MCF 10A (cell line): Measurements from ENCODE around the gene SECTM1. TPM values are rescaled to one million over a fixed set of nuclear protein-coding genes. Genes with fewer than 3 reads are reported as not detected.

Experiments used
- BruUV-seq: library from RNA; stranded (reverse); fragments of 400-500 nt; replicated peaks from 2 replicates; lab custom pipeline; 2021; lab: Mats Ljungman, UMichigan
- CTCF ChIA-PET: fragments of 300-600 bp; sonication (Branson Sonifier 250); formaldehyde crosslinking; extraction: SDS; loops from one replicate; lab custom pipeline; 2021; ENCODE audit warnings: antibody characterized with exemption, inconsistent platforms; lab: Yijun Ruan, JAX
- POLR2A ChIA-PET: fragments of 300-600, 350-650 bp; sonication (Branson Sonifier 250); formaldehyde crosslinking; extraction: SDS; loops from one replicate; lab custom pipeline; 2020; ENCODE audit warnings: antibody characterized with exemption, inconsistent platforms; lab: Yijun Ruan, JAX
- DNase-seq: peaks from one replicate; pipeline ENCODE4 v3.0.0-alpha.2; 2018; ENCODE audit not compliant: unreplicated experiment
- H3K27ac Mint-ChIP-seq: one replicate; pipeline ENCODE4 v1.8.0; 2022; ENCODE audit warnings: mild to moderate bottlenecking, low read depth, mixed read lengths; ENCODE audit not compliant: unreplicated experiment
- H3K27me3 Mint-ChIP-seq: one replicate; pipeline ENCODE4 v1.8.0; 2022; ENCODE audit warnings: mixed read lengths; ENCODE audit not compliant: insufficient read depth, unreplicated experiment
- H3K36me3 Mint-ChIP-seq: one replicate; pipeline ENCODE4 v1.8.0; 2022; ENCODE audit warnings: mild to moderate bottlenecking, moderate library complexity, mixed read lengths; ENCODE audit not compliant: insufficient read depth, unreplicated experiment
- H3K4me1 Mint-ChIP-seq: one replicate; pipeline ENCODE4 v1.8.0; 2022; ENCODE audit warnings: mixed read lengths; ENCODE audit not compliant: insufficient read depth, unreplicated experiment
- H3K4me3 Mint-ChIP-seq: one replicate; pipeline ENCODE4 v1.8.0; 2022; ENCODE audit warnings: mild to moderate bottlenecking, moderate library complexity, mixed read lengths; ENCODE audit not compliant: unreplicated experiment
- H3K9me3 Mint-ChIP-seq: one replicate; pipeline ENCODE4 v1.8.0; 2022; ENCODE audit warnings: mixed read lengths; ENCODE audit not compliant: unreplicated experiment
- CTCF ChIP-seq: fragments of 200-600 bp; IDR thresholded peaks from one replicate; pipeline ENCODE4 v1.8.0; 2022; ENCODE audit warnings: antibody characterized with exemption, mild to moderate bottlenecking; ENCODE audit not compliant: unreplicated experiment
- intact Hi-C: fragments of 100-400 bp; cut with micrococcal nuclease; formaldehyde crosslinking; loops from 2 replicates; pipeline ENCODE4 v1.14.1; 2022
- total RNA-seq: library from RNA; stranded (reverse); gene quantifications from 2 replicates; pipeline ENCODE4 v1.2.3, GENCODE V29; 2022

SECTM1 gene
- total RNA-seq, 1 experiment from 2014 or later, result 13.4 TPM

- H3K9me3 Mint-ChIP-seq, result no peaks in the 10 kb centered on the region
- peaks cover 16% of the 10 kb centered on the region for H3K4me1 Mint-ChIP-seq
- no peaks in the 10 kb centered on the region for H3K27me3 Mint-ChIP-seq
- ChIA-PET CTCF (no interaction called here), POLR2A (no interaction called here)
- H3K36me3 Mint-ChIP-seq, result peaks cover 3% of the 10 kb centered on the region
- no peak for TF ChIP-seq CTCF
- no TSS peak for BruUV-seq
- DNase-seq, result no peak
- H3K27ac Mint-ChIP-seq, result no peak overlapping the region
- intact Hi-C loops, result no loop called here
- H3K4me3 Mint-ChIP-seq, result no peak overlapping the region
These were observed 55.3 kb downstream of the SECTM1 start for GRCh38 chr17:82278308-82278707.

GRCh38 chr17:82277851-82278250, 55.7 kb downstream of the SECTM1 start:
- H3K4me1 Mint-ChIP-seq, result peaks cover 13% of the 10 kb centered on the region
- ChIA-PET POLR2A (no interaction called here), CTCF (interaction anchor here (0.6 kb wide), 1 partner anchor 238 kb away, joined by 3 read pairs; no protein-coding TSS in a partner anchor)
- no peak for DNase-seq
- no peak overlapping the region for H3K4me3 Mint-ChIP-seq
- H3K36me3 Mint-ChIP-seq, result peaks cover 7% of the 10 kb centered on the region
- no TSS peak for BruUV-seq
- no peak for TF ChIP-seq CTCF
- no peaks in the 10 kb centered on the region for H3K27me3 Mint-ChIP-seq
- H3K9me3 Mint-ChIP-seq, result no peaks in the 10 kb centered on the region
- intact Hi-C loops, result no loop called here
- H3K27ac Mint-ChIP-seq, result no peak overlapping the region

- Mint-ChIP-seq H3K4me3 (no peak overlapping the region), H3K36me3 (peaks cover 16% of the 10 kb centered on the region), H3K9me3 (no peaks in the 10 kb centered on the region), H3K4me1 (peaks cover 15% of the 10 kb centered on the region), H3K27me3 (no peaks in the 10 kb centered on the region), H3K27ac (no peak overlapping the region)
- DNase-seq, result no peak
- no TSS peak for BruUV-seq
- ChIA-PET CTCF (no interaction called here), POLR2A (interaction anchor here (1.9 kb wide), 1 partner anchor 21 kb away, joined by 6 read pairs; no protein-coding TSS in a partner anchor)
- intact Hi-C loops, result no loop called here
- no peak for TF ChIP-seq CTCF
These were observed 56.6 kb downstream of the SECTM1 start for GRCh38 chr17:82276938-82277337.

- Mint-ChIP-seq H3K27me3 (no peaks in the 10 kb centered on the region), H3K4me1 (peaks cover 6% of the 10 kb centered on the region), H3K4me3 (no peak overlapping the region), H3K27ac (no peak overlapping the region), H3K9me3 (no peaks in the 10 kb centered on the region), H3K36me3 (peaks cover 32% of the 10 kb centered on the region)
- intact Hi-C loops, result no loop called here
- ChIA-PET POLR2A (interaction anchor here (0.6 to 1.9 kb wide), 3 partner anchors 17 to 170 kb away, joined by 3 to 6 read pairs (median 3); no protein-coding TSS in a partner anchor), CTCF (interaction anchor here (0.9 kb wide), 1 partner anchor 10 kb away, joined by 3 read pairs; no protein-coding TSS in a partner anchor)
- no peak for TF ChIP-seq CTCF
- BruUV-seq, result no TSS peak
- no peak for DNase-seq
These were observed 58.2 kb downstream of the SECTM1 start for GRCh38 chr17:82275326-82275725.
